Activated CD4-positive, CD25-positive, alpha-beta regulatory T cell treated with anti-CD3 and anti-CD28 coated beads, Interleukin-2, amount 50 U/mL, for 72 hours (primary cell): Measurements from ENCODE around the gene PPP2R2D.

Experiments
- DNase-seq: peaks from one replicate; pipeline ENCODE4 v3.0.0; 2021

The PPP2R2D gene

GRCh38 chr10:131954356-131954965 is 53.7 kb downstream of the PPP2R2D start:
- DNase-seq = no peak

GRCh38 chr10:131955591-131956340 is 55.0 kb downstream of the PPP2R2D start:
- DNase-seq = no peak

GRCh38 chr10:131959841-131960240 is 59.0 kb downstream of the PPP2R2D start:
- no peak for DNase-seq

GRCh38 chr10:131960631-131961046 is 59.8 kb downstream of the PPP2R2D start:
- no peak for DNase-seq

- no peak for DNase-seq
Observed at GRCh38 chr10:131961047-131961776, 60.4 kb downstream of the PPP2R2D start.

GRCh38 chr10:131961777-131962662 is 61.2 kb downstream of the PPP2R2D start:
- DNase-seq = no peak

GRCh38 chr10:131963350-131963749 is 62.5 kb downstream of the PPP2R2D start:
- DNase-seq = no peak

- no peak for DNase-seq
Observed at GRCh38 chr10:131963811-131964210, 63.0 kb downstream of the PPP2R2D start.

- no peak for DNase-seq
Observed at GRCh38 chr10:131964298-131964697, 63.5 kb downstream of the PPP2R2D start.

GRCh38 chr10:131968949-131969348 is 68.1 kb downstream of the PPP2R2D start:
- DNase-seq = no peak

- no peak for DNase-seq
Observed at GRCh38 chr10:131970946-131971345, 70.1 kb downstream of the PPP2R2D start.

- DNase-seq = no peak
Observed at GRCh38 chr10:131971591-131971990, 70.8 kb downstream of the PPP2R2D start.

GRCh38 chr10:131972474-131973071 is 71.8 kb downstream of the PPP2R2D start:
- DNase-seq = peak; percentile 39

- DNase-seq = no peak
Observed at GRCh38 chr10:131973160-131973951, 72.5 kb downstream of the PPP2R2D start.

- DNase-seq = no peak
Observed at GRCh38 chr10:131974034-131974817, 73.4 kb downstream of the PPP2R2D start.

- no peak for DNase-seq
Observed at GRCh38 chr10:131975003-131975402, 74.2 kb downstream of the PPP2R2D start.

GRCh38 chr10:131975796-131976195 is 75.0 kb downstream of the PPP2R2D start:
- DNase-seq = no peak

GRCh38 chr10:131977323-131978096 is 76.7 kb downstream of the PPP2R2D start:
- DNase-seq = no peak

- no peak for DNase-seq
Observed at GRCh38 chr10:131978366-131978765, 77.6 kb downstream of the PPP2R2D start.

- no peak for DNase-seq
Observed at GRCh38 chr10:131978851-131979250, 78.0 kb downstream of the PPP2R2D start.
